SK-N-SH treated with all-trans-retinoic acid at 6 μM for 48 hours (cell line): ENCODE measurements around the gene GGTA1.

ENCODE experiments used
- ATAC-seq: fragments of 200-7000 bp; cut with Tn5 transposase; 3 replicates; pipeline ENCODE4 v1.9.1; 2020; ENCODE audit warnings: mild to moderate bottlenecking, moderate library complexity
- ARNTL ChIP-seq: fragments of 450-650 bp; formaldehyde crosslinking; IDR thresholded peaks from 2 replicates; pipeline ENCODE4 v1.5.0; 2020; ENCODE audit warnings: low read depth, mild to moderate bottlenecking, moderate library complexity, borderline replicate concordance
- BACH2 ChIP-seq: fragments of 250-450 bp; sonication (Bioruptor Pico); IDR thresholded peaks from 2 replicates; pipeline ENCODE4 v1.9.0; 2021; ENCODE audit warnings: mild to moderate bottlenecking, borderline replicate concordance
- CSDC2 ChIP-seq: fragments of 250-450 bp; sonication (Bioruptor Pico); IDR thresholded peaks from 2 replicates; pipeline ENCODE4 v1.5.0; 2020; ENCODE audit warnings: mild to moderate bottlenecking, moderate library complexity
- ESRRG ChIP-seq: fragments of 250-450 bp; sonication (Bioruptor Pico); IDR thresholded peaks from 2 replicates; pipeline ENCODE4 v1.6.1; 2021; ENCODE audit warnings: mild to moderate bottlenecking
- GLIS3 ChIP-seq: fragments of 250-450 bp; sonication (Bioruptor Pico); IDR thresholded peaks from 2 replicates; pipeline ENCODE4 v1.5.0; 2020; ENCODE audit warnings: mild to moderate bottlenecking, moderate library complexity
- ISL1 ChIP-seq: fragments of 250-450 bp; sonication (Bioruptor Pico); IDR thresholded peaks from 2 replicates; pipeline ENCODE4 v2.1.2; 2022; ENCODE audit warnings: mild to moderate bottlenecking, moderate library complexity
- OSR1 ChIP-seq: fragments of 250-450 bp; sonication (Bioruptor Pico); IDR thresholded peaks from 2 replicates; pipeline ENCODE4 v1.8.0; 2022; ENCODE audit warnings: moderate library complexity, mild to moderate bottlenecking, inconsistent platforms
- PPARA ChIP-seq: fragments of 250-450 bp; sonication (Bioruptor Pico); IDR thresholded peaks from 2 replicates; pipeline ENCODE4 v1.5.0; 2020; ENCODE audit warnings: mild to moderate bottlenecking, borderline replicate concordance
- RARB ChIP-seq: fragments of 250-450 bp; sonication (Bioruptor Pico); IDR thresholded peaks from 2 replicates; pipeline ENCODE4 v1.8.0; 2021; ENCODE audit warnings: mild to moderate bottlenecking, moderate library complexity
- SNAI2 ChIP-seq: fragments of 250-450 bp; sonication (Bioruptor Pico); IDR thresholded peaks from 2 replicates; pipeline ENCODE4 v1.5.0; 2020; ENCODE audit warnings: mild to moderate bottlenecking, moderate library complexity
- TCF4 ChIP-seq: fragments of 250-450 bp; sonication (Bioruptor Pico); IDR thresholded peaks from 2 replicates; pipeline ENCODE4 v1.8.0; 2021; ENCODE audit warnings: mild to moderate bottlenecking, moderate library complexity, borderline replicate concordance
- TOX ChIP-seq: fragments of 250-450 bp; sonication (Bioruptor Pico); IDR thresholded peaks from 2 replicates; pipeline ENCODE4 v1.8.0; 2021; ENCODE audit warnings: mild to moderate bottlenecking, moderate library complexity, borderline replicate concordance
- ZC3H10 ChIP-seq: fragments of 250-450 bp; sonication (Bioruptor Pico); IDR thresholded peaks from 2 replicates; pipeline ENCODE4 v1.5.1; 2021; ENCODE audit warnings: mild to moderate bottlenecking, moderate library complexity
- ZFP3 ChIP-seq: fragments of 250-450 bp; sonication (Bioruptor Pico); IDR thresholded peaks from 2 replicates; pipeline ENCODE4 v1.5.0; 2020; ENCODE audit warnings: mild to moderate bottlenecking, moderate library complexity
- ZFP30 ChIP-seq: fragments of 450-650 bp; formaldehyde crosslinking; IDR thresholded peaks from 2 replicates; pipeline ENCODE4 v1.5.0; 2022; ENCODE audit warnings: mild to moderate bottlenecking, moderate library complexity
- ZNF565 ChIP-seq: fragments of 450-650 bp; formaldehyde crosslinking; conservative IDR thresholded peaks from 2 replicates; pipeline ENCODE4 v1.5.0; 2020; ENCODE audit warnings: low read depth, mild to moderate bottlenecking, moderate library complexity
- ZNF70 ChIP-seq: fragments of 450-650 bp; formaldehyde crosslinking; IDR thresholded peaks from 2 replicates; pipeline ENCODE4 v1.5.0; 2020; ENCODE audit warnings: mild to moderate bottlenecking, moderate library complexity
- ZNF8 ChIP-seq: fragments of 450-650 bp; formaldehyde crosslinking; IDR thresholded peaks from 2 replicates; pipeline ENCODE4 v1.5.0; 2020; ENCODE audit warnings: mild to moderate bottlenecking, moderate library complexity
- TF ChIP-seq, protein P1 (sequence below): fragments of 250-450 bp; sonication (Bioruptor Pico); IDR thresholded peaks from 2 replicates; pipeline ENCODE4 v1.5.1; 2021; ENCODE audit warnings: mild to moderate bottlenecking, moderate library complexity
- TF ChIP-seq, protein P2 (sequence below): fragments of 250-450 bp; sonication (Bioruptor Pico); IDR thresholded peaks from 2 replicates; pipeline ENCODE4 v1.8.0; 2021; ENCODE audit warnings: low read depth, mild to moderate bottlenecking, moderate library complexity, borderline replicate concordance
- TF ChIP-seq, protein P3 (sequence below): fragments of 250-450 bp; sonication (Bioruptor Pico); IDR thresholded peaks from 2 replicates; pipeline ENCODE4 v1.8.0; 2020; ENCODE audit warnings: mild to moderate bottlenecking, moderate library complexity, borderline replicate concordance
- TF ChIP-seq, protein P4 (sequence below): fragments of 250-450 bp; sonication (Bioruptor Pico); IDR thresholded peaks from 2 replicates; pipeline ENCODE4 v1.5.0; 2020; ENCODE audit warnings: mild to moderate bottlenecking, moderate library complexity

Gene GGTA1

DNA sequence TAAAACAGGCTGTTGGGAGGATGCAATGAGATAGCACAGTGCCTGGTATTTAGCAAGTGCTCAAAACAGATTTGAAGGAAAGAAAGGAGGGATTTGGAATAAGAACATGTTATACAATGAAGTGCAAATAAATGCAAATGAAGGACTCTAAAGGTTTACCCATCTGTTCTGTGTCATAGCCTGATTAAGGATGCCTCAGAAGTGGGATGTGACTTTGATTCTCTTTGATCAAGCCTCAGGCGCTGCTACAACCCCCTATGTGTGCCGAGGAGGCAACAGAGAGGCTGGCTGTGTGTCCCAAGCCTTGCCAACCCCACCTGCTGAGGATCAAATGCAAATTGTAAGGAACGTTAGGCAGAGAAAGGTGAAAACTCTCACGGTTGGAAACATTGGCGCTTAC, 27.2 kb downstream of the GGTA1 start (continued):
- TF ChIP-seq ZC3H10 (CRISPR knock-in tag) (no peak), RARB (CRISPR knock-in tag) (no peak), TOX (CRISPR knock-in tag) (no peak)
- TF ChIP-seq, protein P1, sequence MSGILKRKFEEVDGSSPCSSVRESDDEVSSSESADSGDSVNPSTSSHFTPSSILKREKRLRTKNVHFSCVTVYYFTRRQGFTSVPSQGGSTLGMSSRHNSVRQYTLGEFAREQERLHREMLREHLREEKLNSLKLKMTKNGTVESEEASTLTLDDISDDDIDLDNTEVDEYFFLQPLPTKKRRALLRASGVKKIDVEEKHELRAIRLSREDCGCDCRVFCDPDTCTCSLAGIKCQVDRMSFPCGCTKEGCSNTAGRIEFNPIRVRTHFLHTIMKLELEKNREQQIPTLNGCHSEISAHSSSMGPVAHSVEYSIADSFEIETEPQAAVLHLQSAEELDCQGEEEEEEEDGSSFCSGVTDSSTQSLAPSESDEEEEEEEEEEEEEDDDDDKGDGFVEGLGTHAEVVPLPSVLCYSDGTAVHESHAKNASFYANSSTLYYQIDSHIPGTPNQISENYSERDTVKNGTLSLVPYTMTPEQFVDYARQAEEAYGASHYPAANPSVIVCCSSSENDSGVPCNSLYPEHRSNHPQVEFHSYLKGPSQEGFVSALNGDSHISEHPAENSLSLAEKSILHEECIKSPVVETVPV (CRISPR knock-in tag), result no peak

DNA sequence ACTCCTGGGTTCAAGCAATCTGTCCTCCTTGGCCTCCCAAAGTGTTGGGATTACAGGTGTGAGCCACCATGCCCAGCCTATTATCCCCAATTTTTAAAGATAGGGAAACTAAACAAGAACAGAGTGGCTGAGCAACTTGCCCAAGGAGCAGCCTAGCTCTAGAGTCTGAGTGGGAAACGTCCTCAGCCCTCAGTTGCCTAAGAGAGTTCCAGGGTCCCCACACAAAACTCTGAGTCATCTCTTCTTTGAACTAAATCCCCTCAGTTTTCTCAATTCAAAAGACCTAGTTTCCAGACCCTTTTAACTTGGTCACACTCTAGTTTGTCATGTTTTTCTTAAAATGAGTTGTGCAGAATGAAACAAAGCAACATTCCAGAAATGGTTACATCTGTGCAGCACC, 33.5 kb downstream of the GGTA1 start:
- TF ChIP-seq ZNF565 (CRISPR knock-in tag), result no peak
- TF ChIP-seq, protein P2, sequence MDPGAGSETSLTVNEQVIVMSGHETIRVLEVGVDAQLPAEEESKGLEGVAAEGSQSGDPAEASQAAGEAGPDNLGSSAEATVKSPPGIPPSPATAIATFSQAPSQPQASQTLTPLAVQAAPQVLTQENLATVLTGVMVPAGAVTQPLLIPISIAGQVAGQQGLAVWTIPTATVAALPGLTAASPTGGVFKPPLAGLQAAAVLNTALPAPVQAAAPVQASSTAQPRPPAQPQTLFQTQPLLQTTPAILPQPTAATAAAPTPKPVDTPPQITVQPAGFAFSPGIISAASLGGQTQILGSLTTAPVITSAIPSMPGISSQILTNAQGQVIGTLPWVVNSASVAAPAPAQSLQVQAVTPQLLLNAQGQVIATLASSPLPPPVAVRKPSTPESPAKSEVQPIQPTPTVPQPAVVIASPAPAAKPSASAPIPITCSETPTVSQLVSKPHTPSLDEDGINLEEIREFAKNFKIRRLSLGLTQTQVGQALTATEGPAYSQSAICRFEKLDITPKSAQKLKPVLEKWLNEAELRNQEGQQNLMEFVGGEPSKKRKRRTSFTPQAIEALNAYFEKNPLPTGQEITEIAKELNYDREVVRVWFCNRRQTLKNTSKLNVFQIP (CRISPR knock-in tag), result no peak
- TF ChIP-seq ZFP30 (CRISPR knock-in tag), result no peak
- TF ChIP-seq ESRRG (CRISPR knock-in tag), result no peak
- no peak for TF ChIP-seq GLIS3 (CRISPR knock-in tag)
- TF ChIP-seq ZC3H10 (CRISPR knock-in tag), result no peak
- TF ChIP-seq, protein P3, sequence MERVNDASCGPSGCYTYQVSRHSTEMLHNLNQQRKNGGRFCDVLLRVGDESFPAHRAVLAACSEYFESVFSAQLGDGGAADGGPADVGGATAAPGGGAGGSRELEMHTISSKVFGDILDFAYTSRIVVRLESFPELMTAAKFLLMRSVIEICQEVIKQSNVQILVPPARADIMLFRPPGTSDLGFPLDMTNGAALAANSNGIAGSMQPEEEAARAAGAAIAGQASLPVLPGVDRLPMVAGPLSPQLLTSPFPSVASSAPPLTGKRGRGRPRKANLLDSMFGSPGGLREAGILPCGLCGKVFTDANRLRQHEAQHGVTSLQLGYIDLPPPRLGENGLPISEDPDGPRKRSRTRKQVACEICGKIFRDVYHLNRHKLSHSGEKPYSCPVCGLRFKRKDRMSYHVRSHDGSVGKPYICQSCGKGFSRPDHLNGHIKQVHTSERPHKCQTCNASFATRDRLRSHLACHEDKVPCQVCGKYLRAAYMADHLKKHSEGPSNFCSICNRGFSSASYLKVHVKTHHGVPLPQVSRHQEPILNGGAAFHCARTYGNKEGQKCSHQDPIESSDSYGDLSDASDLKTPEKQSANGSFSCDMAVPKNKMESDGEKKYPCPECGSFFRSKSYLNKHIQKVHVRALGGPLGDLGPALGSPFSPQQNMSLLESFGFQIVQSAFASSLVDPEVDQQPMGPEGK (CRISPR knock-in tag), result no peak
- TF ChIP-seq RARB (CRISPR knock-in tag), result no peak
- TF ChIP-seq PPARA (CRISPR knock-in tag), result no peak
- no peak for TF ChIP-seq CSDC2 (CRISPR knock-in tag)
- ATAC-seq, result no peak

DNA sequence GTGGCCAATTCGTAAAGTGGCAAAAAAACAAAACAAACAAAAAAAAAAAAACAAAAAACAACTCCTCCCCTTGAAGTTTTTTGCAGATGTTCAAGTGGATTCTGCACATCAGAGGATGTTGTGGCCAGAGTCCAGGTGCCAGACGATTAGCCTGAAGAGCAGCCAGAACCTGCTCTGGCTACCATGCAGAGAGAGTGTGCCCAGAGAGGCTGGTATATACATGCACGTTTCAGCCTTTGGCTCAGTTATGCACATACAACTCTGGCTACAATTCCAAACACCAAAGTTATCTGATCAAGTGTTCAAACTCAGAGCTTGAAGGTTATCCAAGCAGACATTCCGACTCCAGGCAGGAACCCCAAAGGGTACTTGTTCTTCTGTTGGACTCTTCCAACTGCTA, 34.7 kb downstream of the GGTA1 start:
- ATAC-seq, result no peak
- TF ChIP-seq, protein P4, sequence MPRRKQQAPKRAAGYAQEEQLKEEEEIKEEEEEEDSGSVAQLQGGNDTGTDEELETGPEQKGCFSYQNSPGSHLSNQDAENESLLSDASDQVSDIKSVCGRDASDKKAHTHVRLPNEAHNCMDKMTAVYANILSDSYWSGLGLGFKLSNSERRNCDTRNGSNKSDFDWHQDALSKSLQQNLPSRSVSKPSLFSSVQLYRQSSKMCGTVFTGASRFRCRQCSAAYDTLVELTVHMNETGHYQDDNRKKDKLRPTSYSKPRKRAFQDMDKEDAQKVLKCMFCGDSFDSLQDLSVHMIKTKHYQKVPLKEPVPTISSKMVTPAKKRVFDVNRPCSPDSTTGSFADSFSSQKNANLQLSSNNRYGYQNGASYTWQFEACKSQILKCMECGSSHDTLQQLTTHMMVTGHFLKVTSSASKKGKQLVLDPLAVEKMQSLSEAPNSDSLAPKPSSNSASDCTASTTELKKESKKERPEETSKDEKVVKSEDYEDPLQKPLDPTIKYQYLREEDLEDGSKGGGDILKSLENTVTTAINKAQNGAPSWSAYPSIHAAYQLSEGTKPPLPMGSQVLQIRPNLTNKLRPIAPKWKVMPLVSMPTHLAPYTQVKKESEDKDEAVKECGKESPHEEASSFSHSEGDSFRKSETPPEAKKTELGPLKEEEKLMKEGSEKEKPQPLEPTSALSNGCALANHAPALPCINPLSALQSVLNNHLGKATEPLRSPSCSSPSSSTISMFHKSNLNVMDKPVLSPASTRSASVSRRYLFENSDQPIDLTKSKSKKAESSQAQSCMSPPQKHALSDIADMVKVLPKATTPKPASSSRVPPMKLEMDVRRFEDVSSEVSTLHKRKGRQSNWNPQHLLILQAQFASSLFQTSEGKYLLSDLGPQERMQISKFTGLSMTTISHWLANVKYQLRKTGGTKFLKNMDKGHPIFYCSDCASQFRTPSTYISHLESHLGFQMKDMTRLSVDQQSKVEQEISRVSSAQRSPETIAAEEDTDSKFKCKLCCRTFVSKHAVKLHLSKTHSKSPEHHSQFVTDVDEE (CRISPR knock-in tag), result no peak
- TF ChIP-seq CSDC2 (CRISPR knock-in tag) (no peak), ZFP3 (no peak), ZC3H10 (CRISPR knock-in tag) (no peak), OSR1 (no peak), BACH2 (CRISPR knock-in tag) (no peak), ZNF70 (CRISPR knock-in tag) (no peak), ZNF8 (CRISPR knock-in tag) (no peak), ESRRG (CRISPR knock-in tag) (no peak), ARNTL (CRISPR knock-in tag) (no peak), ISL1 (CRISPR knock-in tag) (no peak), ZNF565 (CRISPR knock-in tag) (no peak), SNAI2 (CRISPR knock-in tag) (no peak), TOX (CRISPR knock-in tag) (no peak), TCF4 (CRISPR knock-in tag) (no peak), GLIS3 (CRISPR knock-in tag) (no peak)
- TF ChIP-seq, protein P3 (CRISPR knock-in tag), result no peak
- TF ChIP-seq, protein P2 (CRISPR knock-in tag), result no peak
